Measurements from ENCODE around the gene GLYATL3.

Gene GLYATL3

GRCh38 chr6:49513153-49513989 lies 13.6 kb downstream of the GLYATL3 start:
- no peak for DNase-seq
- intact Hi-C loops (cut with DNase I) = no loop called here

GRCh38 chr6:49514571-49515484 lies 15.1 kb downstream of the GLYATL3 start:
- intact Hi-C loops (cut with DNase I) = no loop called here
- no peak for DNase-seq

- intact Hi-C loops (cut with DNase I) = no loop called here
Measured at GRCh38 chr6:49515485-49516146, 15.9 kb downstream of the GLYATL3 start.

GRCh38 chr6:49516147-49516505 lies 16.4 kb downstream of the GLYATL3 start:
- intact Hi-C loops (cut with DNase I) = no loop called here
- no peak for DNase-seq

More at GRCh38 chr6:49515485-49516146, 15.9 kb downstream of the GLYATL3 start:
- DNase-seq = no peak

- no peak for DNase-seq
- intact Hi-C loops (cut with DNase I) = no loop called here
Measured at GRCh38 chr6:49517919-49518318, 18.2 kb downstream of the GLYATL3 start.

- intact Hi-C loops (cut with DNase I) = no loop called here
- DNase-seq = no peak
Measured at GRCh38 chr6:49519660-49520059, 19.9 kb downstream of the GLYATL3 start.

GRCh38 chr6:49522710-49523593 lies 23.2 kb downstream of the GLYATL3 start:
- intact Hi-C loops (cut with DNase I) = no loop called here
- DNase-seq = no peak

GRCh38 chr6:49523901-49524300 lies 24.2 kb downstream of the GLYATL3 start:
- no peak for DNase-seq
- intact Hi-C loops (cut with DNase I) = no loop called here

GRCh38 chr6:49524541-49524940 lies 24.8 kb downstream of the GLYATL3 start:
- intact Hi-C loops (cut with DNase I) = no loop called here
- DNase-seq = no peak

GRCh38 chr6:49526598-49526997 lies 26.9 kb downstream of the GLYATL3 start:
- intact Hi-C loops (cut with DNase I) = no loop called here

GRCh38 chr6:49527320-49527719 lies 27.6 kb downstream of the GLYATL3 start:
- DNase-seq = no peak
- intact Hi-C loops (cut with DNase I) = no loop called here

More at GRCh38 chr6:49526598-49526997, 26.9 kb downstream of the GLYATL3 start:
- DNase-seq = no peak

- no peak for DNase-seq
- intact Hi-C loops (cut with DNase I) = no loop called here
Measured at GRCh38 chr6:49528571-49528970, 28.8 kb downstream of the GLYATL3 start.

GRCh38 chr6:49530141-49530776 lies 30.5 kb downstream of the GLYATL3 start:
- intact Hi-C loops (cut with DNase I) = loop anchor here (10.0 kb wide), 1 partner anchor 315 kb away; no protein-coding TSS in a partner anchor
- DNase-seq = no peak

- intact Hi-C loops (cut with DNase I) = loop anchor here (10.0 kb wide), 1 partner anchor 313 kb away; no protein-coding TSS in a partner anchor
- no peak for DNase-seq
Measured at GRCh38 chr6:49531774-49532569, 32.2 kb downstream of the GLYATL3 start.

- intact Hi-C loops (cut with DNase I) = loop anchor here (5.0 to 10.0 kb wide), 2 partner anchors 72 to 309 kb away; no protein-coding TSS in a partner anchor
- DNase-seq = no peak
Measured at GRCh38 chr6:49535795-49536194, 36.1 kb downstream of the GLYATL3 start.

GRCh38 chr6:49539102-49539501 lies 39.4 kb downstream of the GLYATL3 start:
- DNase-seq = no peak
- intact Hi-C loops (cut with DNase I) = loop anchor here (5.0 to 10.0 kb wide), 2 partner anchors 68 to 306 kb away; no protein-coding TSS in a partner anchor

GRCh38 chr6:49540614-49541013 lies 40.9 kb downstream of the GLYATL3 start:
- no peak for DNase-seq
- intact Hi-C loops (cut with DNase I) = no loop called here

Measured in head of caudate nucleus (tissue), 42 donors.